OCI-LY1 (cell line): ENCODE data around the gene HNRNPL.

Experiments used
- EZH2 ChIP-seq: fragments of 200-600 bp; sonication (generic), shearing (Covaris generic); IDR thresholded peaks from 2 replicates; pipeline ENCODE4 v1.8.0; 2017; ENCODE audit warnings: borderline replicate concordance, mixed run types, mild to moderate bottlenecking, antibody characterized with exemption, low read length, moderate library complexity, mixed read lengths
- TF ChIP-seq, protein P1 (sequence below): fragments of 200-600 bp; sonication (generic), shearing (Covaris generic); IDR thresholded peaks from 2 replicates; pipeline ENCODE4 v1.5.1; 2017; ENCODE audit warnings: mild to moderate bottlenecking, antibody characterized with exemption, low read length, moderate library complexity, mixed read lengths

GRCh38 chr19:38795549-38795948 lies 54.2 kb downstream of the HNRNPL start:
- no peak for TF ChIP-seq EZH2
- TF ChIP-seq, protein P1, sequence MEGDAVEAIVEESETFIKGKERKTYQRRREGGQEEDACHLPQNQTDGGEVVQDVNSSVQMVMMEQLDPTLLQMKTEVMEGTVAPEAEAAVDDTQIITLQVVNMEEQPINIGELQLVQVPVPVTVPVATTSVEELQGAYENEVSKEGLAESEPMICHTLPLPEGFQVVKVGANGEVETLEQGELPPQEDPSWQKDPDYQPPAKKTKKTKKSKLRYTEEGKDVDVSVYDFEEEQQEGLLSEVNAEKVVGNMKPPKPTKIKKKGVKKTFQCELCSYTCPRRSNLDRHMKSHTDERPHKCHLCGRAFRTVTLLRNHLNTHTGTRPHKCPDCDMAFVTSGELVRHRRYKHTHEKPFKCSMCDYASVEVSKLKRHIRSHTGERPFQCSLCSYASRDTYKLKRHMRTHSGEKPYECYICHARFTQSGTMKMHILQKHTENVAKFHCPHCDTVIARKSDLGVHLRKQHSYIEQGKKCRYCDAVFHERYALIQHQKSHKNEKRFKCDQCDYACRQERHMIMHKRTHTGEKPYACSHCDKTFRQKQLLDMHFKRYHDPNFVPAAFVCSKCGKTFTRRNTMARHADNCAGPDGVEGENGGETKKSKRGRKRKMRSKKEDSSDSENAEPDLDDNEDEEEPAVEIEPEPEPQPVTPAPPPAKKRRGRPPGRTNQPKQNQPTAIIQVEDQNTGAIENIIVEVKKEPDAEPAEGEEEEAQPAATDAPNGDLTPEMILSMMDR, result no peak
